CD4-positive, alpha-beta T cell treated with Interleukin-6 for 4 hours (primary cell): ENCODE measurements around the gene XPO1.
"Not testable (repeated sequence)": the region's sequence is repeated elsewhere in the genome, so short reads cannot be mapped to it uniquely, and the experiment has no call there.

Source experiments
- DNase-seq: peaks from one replicate; pipeline ENCODE4 v3.0.0-alpha.2; 2020; ENCODE audit warnings: mixed read lengths

The XPO1 gene

GRCh38 chr2:61538200-61538919 lies at the start of gene XPO1:
XPO1 (minus strand) TSS chr2:61538356; CDS start chr2:61533897, 4,459 bp downstream.
- DNase-seq: peak; percentile 98

- DNase-seq: not testable (repeated sequence)
Measured at GRCh38 chr2:61586928-61587327, 48.8 kb upstream of the XPO1 start.

- no peak for DNase-seq
Measured at GRCh38 chr2:61585383-61585782, 47.2 kb upstream of the XPO1 start.

- not testable (repeated sequence) for DNase-seq
Measured at GRCh38 chr2:61584368-61584767, 46.2 kb upstream of the XPO1 start.

- no peak for DNase-seq
Measured at GRCh38 chr2:61582165-61582564, 44.0 kb upstream of the XPO1 start.

- DNase-seq: no peak
Measured at GRCh38 chr2:61581716-61582115, 43.6 kb upstream of the XPO1 start.

GRCh38 chr2:61575447-61575859 lies 37.3 kb upstream of the XPO1 start:
- peak; percentile 2 for DNase-seq

- DNase-seq: no peak
Measured at GRCh38 chr2:61566566-61566965, 28.4 kb upstream of the XPO1 start.

GRCh38 chr2:61562615-61563014 lies 24.5 kb upstream of the XPO1 start:
- no peak for DNase-seq

- no peak for DNase-seq
Measured at GRCh38 chr2:61558160-61558559, 20.0 kb upstream of the XPO1 start.

- DNase-seq: no peak
Measured at GRCh38 chr2:61557381-61557780, 19.2 kb upstream of the XPO1 start.

- no peak for DNase-seq
Measured at GRCh38 chr2:61554604-61555003, 16.4 kb upstream of the XPO1 start.

- DNase-seq: no peak
Measured at GRCh38 chr2:61550375-61551209, 12.4 kb upstream of the XPO1 start.

- DNase-seq: no peak
Measured at GRCh38 chr2:61549546-61549945, 11.4 kb upstream of the XPO1 start.

- DNase-seq: no peak
Measured at GRCh38 chr2:61543062-61543461, 4.9 kb upstream of the XPO1 start.

GRCh38 chr2:61540167-61540566 lies 2.0 kb upstream of the XPO1 start:
- DNase-seq: not testable (repeated sequence)

GRCh38 chr2:61538920-61539520 lies 864 bp upstream of the XPO1 start:
- DNase-seq: peak; percentile 43

- DNase-seq: no peak
Measured at GRCh38 chr2:61537950-61538199, 281 bp downstream of the XPO1 start.

- DNase-seq: peak; percentile 53
Measured at GRCh38 chr2:61537277-61537949, 743 bp downstream of the XPO1 start.

GRCh38 chr2:61536572-61537276 lies 1.4 kb downstream of the XPO1 start:
- DNase-seq: peak; percentile 87

- DNase-seq: no peak
Measured at GRCh38 chr2:61536180-61536571, 2.0 kb downstream of the XPO1 start.

GRCh38 chr2:61535449-61535848 lies 2.7 kb downstream of the XPO1 start:
- no peak for DNase-seq

- no peak for DNase-seq
Measured at GRCh38 chr2:61534926-61535325, 3.2 kb downstream of the XPO1 start.
